ENCODE results near the gene HMCES.
"Not testable (repeated sequence)": the region's sequence is repeated elsewhere in the genome, so short reads cannot be mapped to it uniquely, and the experiment has no call there.

Gene HMCES

GRCh38 chr3:129248286-129248979 lies 30.2 kb upstream of the HMCES start:
- DNase-seq (no peak), ATAC-seq (replicated peaks) (no peak)
- Mint-ChIP-seq H3K9me3 (no peaks in the 10 kb centered on the region), H3K27me3 (no peaks in the 10 kb centered on the region), H3K27ac (peak overlapping the region; percentile 97), H3K4me1 (peaks cover 19 to 42% of the 10 kb centered on the region in 2 donors), H3K36me3 (peaks cover 17 to 27% of the 10 kb centered on the region in 2 donors), H3K4me3 (peak overlapping the region; percentile 95 to 97)

- ATAC-seq (replicated peaks) (peak; percentile 90 to 92), DNase-seq (peak; percentile 87)
- Mint-ChIP-seq H3K9me3 (no peaks in the 10 kb centered on the region), H3K36me3 (peaks cover 23 to 35% of the 10 kb centered on the region in 2 donors), H3K4me1 (peaks cover 19 to 42% of the 10 kb centered on the region in 2 donors), H3K27me3 (no peaks in the 10 kb centered on the region), H3K4me3 (peak within 1 kb of the TSS; percentile 95 to 97), H3K27ac (peak within 1 kb of the TSS; percentile 97)
Observed at GRCh38 chr3:129249284-129250065, 29.2 kb upstream of the HMCES start, which contains the start of gene COPG1. Gene COPG1 (plus strand): TSS chr3:129249606. CDS start chr3:129249710, 104 bp downstream.

GRCh38 chr3:129252748-129253147 lies 25.9 kb upstream of the HMCES start:
- no peaks in the 10 kb centered on the region for H3K27me3 Mint-ChIP-seq
- ATAC-seq (replicated peaks): no peak
- H3K4me1 Mint-ChIP-seq: peaks cover 16 to 33% of the 10 kb centered on the region in 2 donors
- peaks cover 39 to 60% of the 10 kb centered on the region in 2 donors for H3K36me3 Mint-ChIP-seq
- H3K9me3 Mint-ChIP-seq: no peaks in the 10 kb centered on the region
- H3K27ac Mint-ChIP-seq: no peak overlapping the region
- H3K4me3 Mint-ChIP-seq: no peak overlapping the region
- no peak for DNase-seq

GRCh38 chr3:129254536-129255230 lies 24.0 kb upstream of the HMCES start:
- Mint-ChIP-seq H3K27ac (no peak overlapping the region), H3K27me3 (no peaks in the 10 kb centered on the region), H3K4me3 (no peak overlapping the region), H3K36me3 (peaks cover 45 to 67% of the 10 kb centered on the region in 2 donors), H3K4me1 (peaks cover 6 to 14% of the 10 kb centered on the region in 2 donors), H3K9me3 (no peaks in the 10 kb centered on the region)
- DNase-seq (no peak), ATAC-seq (replicated peaks) (no peak)

GRCh38 chr3:129256270-129256669 lies 22.4 kb upstream of the HMCES start:
- Mint-ChIP-seq H3K9me3 (no peaks in the 10 kb centered on the region), H3K27me3 (no peaks in the 10 kb centered on the region), H3K36me3 (peaks cover 57 to 75% of the 10 kb centered on the region in 2 donors), H3K27ac (peak overlapping the region; percentile 51), H3K4me1 (peaks cover 4 to 6% of the 10 kb centered on the region in 2 donors), H3K4me3 (no peak overlapping the region)
- ATAC-seq (replicated peaks) (no peak), DNase-seq (no peak)

- peaks cover 3 to 4% of the 10 kb centered on the region in 2 donors for H3K4me1 Mint-ChIP-seq
- no peak for ATAC-seq (replicated peaks)
- no peaks in the 10 kb centered on the region for H3K27me3 Mint-ChIP-seq
- no peak overlapping the region for H3K4me3 Mint-ChIP-seq
- no peaks in the 10 kb centered on the region for H3K9me3 Mint-ChIP-seq
- H3K27ac Mint-ChIP-seq: no peak overlapping the region
- H3K36me3 Mint-ChIP-seq: peaks cover 52 to 73% of the 10 kb centered on the region in 2 donors
- DNase-seq: no peak
Observed at GRCh38 chr3:129257609-129258008, 21.1 kb upstream of the HMCES start.

- Mint-ChIP-seq H3K9me3 (no peaks in the 10 kb centered on the region), H3K27ac (peak overlapping the region; percentile 47), H3K4me3 (no peak overlapping the region), H3K36me3 (peaks cover 55 to 75% of the 10 kb centered on the region in 2 donors), H3K4me1 (peaks cover 0 to 6% of the 10 kb centered on the region in 2 donors), H3K27me3 (no peaks in the 10 kb centered on the region)
- ATAC-seq (replicated peaks) (no peak), DNase-seq (no peak)
Observed at GRCh38 chr3:129259612-129260477, 18.8 kb upstream of the HMCES start.

- Mint-ChIP-seq H3K27ac (no peak overlapping the region), H3K36me3 (peaks cover 52 to 73% of the 10 kb centered on the region in 2 donors), H3K4me3 (no peak overlapping the region), H3K4me1 (peaks cover 0 to 6% of the 10 kb centered on the region in 2 donors), H3K27me3 (no peaks in the 10 kb centered on the region), H3K9me3 (no peaks in the 10 kb centered on the region)
- ATAC-seq (replicated peaks) (no peak), DNase-seq (no peak)
Observed at GRCh38 chr3:129260606-129261005, 18.1 kb upstream of the HMCES start.

GRCh38 chr3:129261894-129262293 lies 16.8 kb upstream of the HMCES start:
- Mint-ChIP-seq H3K4me1 (peaks cover 0 to 6% of the 10 kb centered on the region in 2 donors), H3K27me3 (no peaks in the 10 kb centered on the region), H3K4me3 (no peak overlapping the region), H3K27ac (no peak overlapping the region), H3K36me3 (peaks cover 54 to 73% of the 10 kb centered on the region in 2 donors), H3K9me3 (no peaks in the 10 kb centered on the region)
- DNase-seq (no peak), ATAC-seq (replicated peaks) (no peak)

GRCh38 chr3:129263161-129263910 lies 15.3 kb upstream of the HMCES start:
- no peaks in the 10 kb centered on the region for H3K9me3 Mint-ChIP-seq
- H3K36me3 Mint-ChIP-seq: peaks cover 60 to 75% of the 10 kb centered on the region in 2 donors
- DNase-seq: no peak
- peaks cover 0 to 6% of the 10 kb centered on the region in 2 donors for H3K4me1 Mint-ChIP-seq
- ATAC-seq (replicated peaks): no peak
- no peaks in the 10 kb centered on the region for H3K27me3 Mint-ChIP-seq
- H3K27ac Mint-ChIP-seq: no peak overlapping the region
- H3K4me3 Mint-ChIP-seq: no peak overlapping the region

- H3K27ac Mint-ChIP-seq; H3K27me3 Mint-ChIP-seq; H3K4me1 Mint-ChIP-seq; ATAC-seq (replicated peaks); H3K4me3 Mint-ChIP-seq; H3K9me3 Mint-ChIP-seq; DNase-seq: not testable (repeated sequence)
- H3K36me3 Mint-ChIP-seq: peaks cover 64 to 81% of the 10 kb centered on the region in 2 donors
Observed at GRCh38 chr3:129264994-129265393, 13.7 kb upstream of the HMCES start.

- ATAC-seq (replicated peaks): no peak
- H3K27ac Mint-ChIP-seq: no peak overlapping the region
- no peaks in the 10 kb centered on the region for H3K27me3 Mint-ChIP-seq
Observed at GRCh38 chr3:129266651-129267050, 12.0 kb upstream of the HMCES start.

GRCh38 chr3:129268396-129268795 lies 10.3 kb upstream of the HMCES start:
- peaks cover 0 to 5% of the 10 kb centered on the region in 2 donors for H3K4me1 Mint-ChIP-seq
- no peak for ATAC-seq (replicated peaks)
- H3K27me3 Mint-ChIP-seq: no peaks in the 10 kb centered on the region
- H3K36me3 Mint-ChIP-seq: peaks cover 60 to 80% of the 10 kb centered on the region in 2 donors
- no peak overlapping the region for H3K27ac Mint-ChIP-seq
- H3K9me3 Mint-ChIP-seq: no peaks in the 10 kb centered on the region
- DNase-seq: no peak
- no peak overlapping the region for H3K4me3 Mint-ChIP-seq

More at GRCh38 chr3:129266651-129267050, 12.0 kb upstream of the HMCES start:
- Mint-ChIP-seq H3K36me3 (peaks cover 63 to 81% of the 10 kb centered on the region in 2 donors), H3K4me3 (no peak overlapping the region), H3K9me3 (no peaks in the 10 kb centered on the region), H3K4me1 (peaks cover 3 to 5% of the 10 kb centered on the region in 2 donors)
- no peak for DNase-seq

All from stimulated activated naive B cell treated with anti-CD40 and anti-IgM and Interleukin-4, amounts not matched to agents 10 μg/mL and 1 μg/mL and 100 μg/mL, for 72 hours (primary cell).